Measurements from ENCODE around the gene IRF8.

Gene IRF8

DNA sequence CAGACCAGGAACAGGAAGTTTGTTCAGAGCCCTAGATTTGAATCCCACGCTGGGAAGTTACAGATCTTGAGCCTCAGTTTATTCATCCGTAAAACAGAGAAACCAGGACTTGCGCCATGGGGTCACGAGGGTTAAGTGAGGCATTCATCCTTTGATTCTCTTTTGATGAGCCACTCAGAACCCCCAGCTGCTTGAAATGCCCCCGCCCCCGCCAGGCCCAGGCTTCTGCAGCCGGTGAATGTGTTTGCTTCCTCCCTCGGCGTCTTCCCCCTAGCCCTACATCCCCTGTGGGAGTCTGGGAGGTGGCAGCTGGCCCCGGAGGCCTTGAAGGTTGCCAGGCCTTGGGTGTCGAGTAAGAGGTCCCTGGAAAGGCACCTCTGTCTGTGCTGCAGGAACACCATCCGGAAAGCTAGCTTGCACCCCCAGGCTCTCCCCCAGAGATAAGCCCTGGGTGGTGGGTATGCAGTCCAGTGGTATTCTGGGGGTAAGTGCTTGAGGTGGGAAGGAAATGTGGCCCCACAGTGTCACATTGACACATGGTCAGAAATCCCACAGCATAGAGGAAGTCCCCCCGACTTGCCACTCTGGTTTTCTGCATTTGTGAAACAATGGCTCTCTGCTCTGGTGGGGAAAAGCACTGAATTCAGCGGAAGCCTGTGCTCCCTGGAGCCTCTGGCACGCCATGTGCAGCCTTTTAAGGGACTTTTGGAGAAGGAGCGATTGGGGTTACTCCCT, 14.9 kb downstream of the IRF8 start:
- DNase-seq (ENCODE audit: low spot score): no peak

DNA sequence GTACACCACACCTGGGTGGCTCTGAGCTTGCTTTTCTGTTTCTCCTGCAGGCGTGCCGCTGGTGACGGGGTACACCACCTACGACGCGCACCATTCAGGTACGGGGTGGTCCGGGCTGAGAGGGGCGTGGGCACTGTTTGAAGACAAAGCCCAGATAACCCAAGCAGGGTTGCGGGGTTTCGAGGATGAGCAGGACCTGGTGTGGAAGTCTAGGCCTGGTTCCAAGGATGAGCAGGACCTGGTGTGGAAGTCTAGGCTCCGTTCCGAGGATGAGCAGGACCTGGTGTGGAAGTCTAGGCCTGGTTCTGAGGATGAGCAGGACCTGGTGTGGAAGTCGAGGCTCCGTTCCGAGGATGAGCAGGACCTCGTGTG, 15.4 kb downstream of the IRF8 start:
- DNase-seq (ENCODE audit: low spot score): no peak

- DNase-seq (ENCODE audit: low spot score): no peak
Measured at GRCh38 chr16:85915125-85915845, 16.3 kb downstream of the IRF8 start.

DNA sequence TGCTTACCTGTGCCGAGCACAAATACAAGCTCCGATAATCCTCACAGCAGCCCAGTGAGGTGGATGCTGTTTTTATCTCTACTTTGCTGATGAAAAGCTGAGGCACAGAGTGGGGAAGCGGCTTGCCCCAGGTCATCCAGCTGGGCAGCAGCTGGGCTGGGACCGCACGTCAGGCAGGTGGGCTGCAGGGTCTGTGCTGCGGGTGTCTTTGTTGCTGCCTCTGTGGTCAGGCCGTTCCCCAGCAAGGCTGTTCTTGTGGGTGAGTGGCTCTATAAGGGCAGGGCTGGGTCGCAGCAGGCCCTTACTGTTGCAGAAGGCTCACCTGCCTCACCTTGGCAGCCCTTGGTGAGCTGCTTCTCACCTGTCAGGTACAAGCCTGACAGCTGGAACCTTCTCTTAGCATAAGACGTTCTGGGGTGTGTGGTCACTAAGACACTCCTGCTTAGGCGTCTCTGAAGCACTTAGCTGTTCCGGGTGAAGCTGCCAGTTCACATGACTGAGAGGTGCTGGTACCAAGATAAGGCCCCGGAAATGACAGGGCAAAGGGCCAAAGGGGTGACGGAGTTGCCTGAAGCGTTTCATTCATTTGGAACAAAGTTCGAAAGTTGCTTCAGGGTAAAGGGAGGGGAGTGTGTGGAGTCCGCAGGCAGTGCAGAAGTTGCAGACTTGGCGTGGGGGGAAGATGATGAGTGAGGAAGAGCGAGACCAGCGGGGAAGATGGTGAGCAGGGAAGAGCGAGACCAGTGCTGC, 17.4 kb downstream of the IRF8 start:
- DNase-seq (ENCODE audit: low spot score): no peak

DNA sequence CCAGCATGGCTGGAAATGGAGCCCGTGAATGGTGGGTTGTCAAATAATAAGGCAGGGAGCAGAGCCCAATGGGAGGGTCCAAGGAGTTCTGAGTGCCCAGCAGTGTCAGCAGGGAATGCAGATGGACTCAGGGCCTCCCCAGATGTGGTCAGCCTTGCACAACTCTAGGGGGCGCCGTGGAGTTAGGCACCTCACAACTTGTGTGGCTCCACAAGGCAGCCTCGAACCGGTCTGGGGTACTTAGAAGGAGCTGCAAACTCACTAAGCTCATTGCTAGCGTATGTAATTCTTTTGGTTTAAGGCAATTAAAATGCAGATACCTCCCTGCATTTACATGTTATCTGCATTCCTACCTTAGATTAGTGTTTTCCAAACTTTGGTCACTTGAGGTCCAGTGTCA, 18.1 kb downstream of the IRF8 start:
- DNase-seq (ENCODE audit: low spot score): no peak

DNA sequence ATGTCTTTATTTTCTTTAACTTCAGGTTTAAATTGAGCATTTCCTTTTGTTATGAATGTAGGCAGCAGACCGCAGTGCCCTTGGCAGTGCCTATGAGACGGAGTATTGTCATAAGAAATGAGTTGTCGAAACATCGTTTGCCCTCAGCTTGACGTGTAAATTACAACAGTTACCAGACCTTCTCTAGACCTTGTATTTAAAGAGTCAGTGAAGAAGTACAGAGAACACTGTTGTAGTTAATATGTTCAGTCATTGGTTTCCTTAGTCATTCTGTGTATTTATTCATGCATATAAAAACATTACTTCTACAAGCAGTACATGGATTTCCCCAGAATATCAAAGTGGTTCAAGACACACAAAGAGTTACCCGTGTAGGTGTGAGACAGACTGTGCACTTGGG, 19.0 kb downstream of the IRF8 start:
- DNase-seq (ENCODE audit: low spot score): no peak

DNA sequence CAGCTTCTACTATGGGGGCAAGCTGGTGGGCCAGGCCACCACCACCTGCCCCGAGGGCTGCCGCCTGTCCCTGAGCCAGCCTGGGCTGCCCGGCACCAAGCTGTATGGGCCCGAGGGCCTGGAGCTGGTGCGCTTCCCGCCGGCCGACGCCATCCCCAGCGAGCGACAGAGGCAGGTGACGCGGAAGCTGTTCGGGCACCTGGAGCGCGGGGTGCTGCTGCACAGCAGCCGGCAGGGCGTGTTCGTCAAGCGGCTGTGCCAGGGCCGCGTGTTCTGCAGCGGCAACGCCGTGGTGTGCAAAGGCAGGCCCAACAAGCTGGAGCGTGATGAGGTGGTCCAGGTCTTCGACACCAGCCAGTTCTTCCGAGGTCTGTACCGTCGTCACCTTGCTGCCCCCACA, 19.5 kb downstream of the IRF8 start:
- no peak for DNase-seq (ENCODE audit: low spot score)

DNA sequence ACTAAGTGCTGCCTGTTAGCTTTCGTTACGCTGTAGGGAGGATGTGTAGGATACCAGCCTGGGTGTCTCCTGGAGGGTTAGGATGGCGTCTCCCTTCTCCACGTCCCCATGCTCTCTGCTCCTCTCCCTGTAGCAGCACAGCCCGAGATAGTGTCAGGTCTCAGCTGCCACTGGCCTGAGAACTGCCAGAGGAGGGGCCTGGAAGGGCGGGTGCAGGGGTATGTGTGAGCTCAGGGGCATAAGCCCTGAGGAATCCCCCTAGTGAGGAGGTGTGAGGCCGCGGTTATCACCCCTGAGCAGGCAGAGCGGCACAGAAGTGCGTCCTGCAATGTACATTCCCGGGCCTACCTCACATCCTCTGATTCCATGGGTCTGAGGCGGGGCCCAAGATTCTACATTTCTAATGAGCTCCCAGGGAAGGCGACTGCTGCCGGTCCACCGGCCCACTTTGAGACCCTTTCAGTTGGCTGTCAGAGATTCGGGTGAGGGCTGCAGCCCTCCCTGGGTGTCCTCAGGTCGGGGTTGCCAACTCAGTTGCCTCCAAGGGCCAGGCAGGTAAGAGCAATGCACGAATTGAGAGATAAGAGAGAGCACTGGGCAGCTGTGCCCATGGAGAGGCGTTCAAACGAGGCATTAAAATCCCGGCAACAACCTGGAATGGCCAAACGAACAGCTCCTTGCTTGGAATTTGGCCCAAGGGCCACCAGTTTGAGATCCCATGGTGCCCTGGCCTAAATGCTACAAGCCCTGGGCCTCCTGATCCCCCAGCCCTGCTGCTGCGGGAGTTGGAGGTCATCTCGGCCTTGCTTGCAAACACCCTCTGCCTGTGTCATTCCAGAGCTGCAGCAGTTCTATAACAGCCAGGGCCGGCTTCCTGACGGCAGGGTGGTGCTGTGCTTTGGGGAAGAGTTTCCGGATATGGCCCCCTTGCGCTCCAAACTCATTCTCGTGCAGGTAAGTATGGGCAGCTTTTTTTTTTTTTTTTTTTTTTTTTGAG, 20.6 kb downstream of the IRF8 start:
- DNase-seq (ENCODE audit: low spot score): no peak

DNA sequence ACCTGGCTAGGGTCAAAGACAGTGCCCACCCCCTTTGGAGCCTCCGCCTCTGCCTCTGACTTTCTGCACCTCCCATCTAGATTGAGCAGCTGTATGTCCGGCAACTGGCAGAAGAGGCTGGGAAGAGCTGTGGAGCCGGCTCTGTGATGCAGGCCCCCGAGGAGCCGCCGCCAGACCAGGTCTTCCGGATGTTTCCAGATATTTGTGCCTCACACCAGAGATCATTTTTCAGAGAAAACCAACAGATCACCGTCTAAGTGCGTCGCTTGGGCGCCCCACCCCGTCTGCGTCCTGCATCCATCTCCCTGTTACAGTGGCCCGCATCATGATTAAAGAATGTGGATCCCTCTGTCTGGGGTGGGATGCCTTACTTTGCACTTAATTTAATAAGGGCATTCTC, 22.1 kb downstream of the IRF8 start:
- no peak for DNase-seq (ENCODE audit: low spot score)

DNA sequence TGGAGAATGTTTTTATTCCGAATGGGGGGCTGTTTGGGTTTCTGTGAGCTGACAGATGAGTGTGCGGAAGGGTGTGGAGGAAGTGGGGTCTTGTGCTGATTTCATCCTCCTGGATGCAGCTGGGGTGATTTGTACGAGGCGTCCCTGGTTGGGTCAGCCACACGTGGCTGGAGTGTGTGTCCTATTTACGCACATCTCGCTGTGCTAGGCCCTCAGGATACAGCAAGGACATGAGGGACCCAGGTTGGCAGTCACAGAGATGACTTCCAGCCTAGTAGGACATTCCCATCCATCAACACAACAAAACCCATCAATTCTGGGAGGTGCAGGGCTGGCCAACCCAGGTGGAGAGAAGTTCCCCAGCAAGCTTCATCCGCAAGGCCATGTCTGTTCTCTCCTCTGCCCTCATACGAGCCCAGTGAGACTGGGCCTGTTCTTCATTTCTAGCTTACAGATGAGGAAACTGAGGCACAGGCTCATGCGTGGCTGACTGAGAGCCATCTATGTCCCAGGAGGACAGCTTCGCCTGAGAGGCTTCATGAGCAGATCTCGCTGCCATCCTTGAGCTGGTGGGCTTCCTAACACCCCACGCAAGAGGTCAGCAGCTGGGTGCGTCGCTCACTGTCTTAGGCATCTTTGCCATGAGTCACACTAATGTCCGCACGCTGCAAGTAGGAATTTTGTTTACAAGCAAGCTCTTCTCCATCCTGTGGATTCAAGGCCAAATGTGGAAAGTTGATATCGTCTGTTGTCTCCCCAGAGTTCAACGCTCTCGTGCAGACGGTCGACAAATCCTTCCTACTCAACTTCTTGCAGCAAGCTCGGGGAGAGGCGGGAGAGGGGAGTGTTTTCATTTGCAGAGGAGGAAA, 24.4 kb downstream of the IRF8 start:
- no peak for DNase-seq (ENCODE audit: low spot score)

DNA sequence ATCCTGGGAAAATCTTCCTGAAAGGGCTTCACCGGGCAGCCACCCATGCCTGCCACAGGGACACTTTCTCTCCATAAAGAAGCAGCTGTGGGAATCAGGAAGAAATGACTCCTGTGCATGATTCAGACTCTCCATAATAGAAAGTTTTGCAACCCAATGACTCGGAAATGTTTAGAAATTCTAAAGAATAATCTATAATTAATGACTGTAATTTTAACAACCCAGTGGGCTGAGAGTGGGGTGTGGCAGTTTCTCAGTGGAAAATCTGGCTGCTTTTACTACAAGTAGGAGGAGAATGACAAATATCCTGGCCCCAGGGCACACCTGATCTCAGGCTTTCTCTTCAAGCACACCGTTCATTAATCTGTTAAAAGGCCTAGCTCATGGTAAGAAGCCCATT, 25.7 kb downstream of the IRF8 start:
- DNase-seq (ENCODE audit: low spot score): no peak

DNA sequence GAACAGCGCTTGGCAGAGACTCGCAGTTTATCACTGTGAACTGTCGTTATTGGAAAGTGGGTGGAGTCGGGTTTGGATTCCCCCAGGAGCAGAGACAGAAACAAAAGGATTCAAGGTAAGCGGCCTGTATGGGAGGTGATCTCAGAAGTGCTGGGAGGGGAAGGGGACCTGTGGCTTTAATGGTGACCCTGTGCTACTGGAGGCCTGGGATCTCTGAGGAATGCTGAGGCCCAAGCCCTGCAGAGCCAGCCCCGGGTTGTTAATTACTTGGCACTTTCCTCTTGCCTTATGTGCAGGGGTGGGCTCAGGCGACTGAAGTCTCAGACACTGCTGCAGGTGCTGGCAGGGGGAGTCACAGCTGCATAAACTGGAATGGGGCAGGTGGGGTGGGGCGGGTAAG, 27.4 kb downstream of the IRF8 start:
- DNase-seq (ENCODE audit: low spot score): no peak

GRCh38 chr16:85927371-85927770, 28.4 kb downstream of the IRF8 start:
- DNase-seq (ENCODE audit: low spot score): no peak

GRCh38 chr16:85927959-85928358, 29.0 kb downstream of the IRF8 start:
- no peak for DNase-seq (ENCODE audit: low spot score)

DNA sequence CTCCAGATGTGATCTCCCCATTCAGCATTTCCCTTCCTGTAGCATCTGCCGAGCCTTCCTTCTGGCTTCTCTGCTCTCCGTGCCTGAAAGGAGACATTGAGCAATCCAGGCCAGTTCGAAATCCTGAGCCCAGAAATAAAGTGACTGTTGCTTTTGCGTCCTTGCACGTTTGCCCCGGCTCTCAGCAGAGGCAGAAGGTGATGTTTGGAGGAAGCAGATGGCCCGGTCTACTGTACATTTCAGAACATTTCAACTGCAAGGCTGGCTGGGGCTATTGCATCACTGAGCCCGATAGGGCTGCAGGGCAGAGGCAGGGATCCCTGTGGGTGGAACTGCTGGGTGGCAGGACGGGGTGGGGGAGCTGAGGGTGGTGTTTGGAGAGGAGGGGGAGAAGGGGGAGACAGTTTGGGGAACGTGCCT, 29.4 kb downstream of the IRF8 start:
- no peak for DNase-seq (ENCODE audit: low spot score)

DNA sequence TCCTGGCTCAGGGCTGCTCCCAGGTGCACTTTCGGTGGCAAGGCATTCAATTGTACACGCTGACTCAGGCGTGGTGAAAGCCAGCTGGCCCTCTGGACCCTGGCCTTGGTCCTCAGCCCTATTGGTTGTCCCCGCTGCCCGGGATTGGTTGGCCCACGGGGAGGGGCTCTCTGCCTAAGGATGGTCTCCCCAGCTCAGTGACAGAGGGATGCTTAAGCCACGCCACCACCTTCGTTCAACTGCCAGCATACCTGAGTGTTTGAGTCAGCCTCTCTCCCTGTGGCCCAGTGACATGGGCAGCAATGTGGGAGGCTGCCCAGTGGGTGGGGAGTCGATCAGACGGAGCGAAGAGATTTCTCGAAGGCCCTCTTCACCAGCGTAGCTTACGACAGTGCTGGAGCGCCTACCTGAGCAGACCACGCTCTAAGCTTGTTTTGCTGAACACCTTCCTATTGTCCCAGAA, 30.3 kb downstream of the IRF8 start:
- DNase-seq (ENCODE audit: low spot score): no peak

DNA sequence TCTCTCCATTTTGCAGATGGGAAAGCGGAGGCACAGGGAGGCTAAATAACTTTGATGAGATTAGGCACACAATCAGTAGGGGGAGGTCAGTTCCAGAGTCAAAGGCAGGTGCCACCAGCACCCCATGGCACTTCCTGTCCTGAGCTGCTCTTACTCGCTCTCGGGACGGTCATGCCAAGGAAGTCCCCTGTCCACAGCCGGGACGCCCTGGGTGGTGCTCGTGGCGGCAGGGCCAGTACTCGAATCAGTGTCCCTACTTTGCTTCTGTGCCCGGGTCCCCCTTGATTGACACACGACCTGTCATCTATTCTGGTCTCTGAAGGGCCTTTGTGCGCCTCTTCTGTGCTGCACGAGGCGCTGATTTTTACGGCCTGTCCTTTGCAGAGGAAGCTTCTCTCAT, 31.3 kb downstream of the IRF8 start:
- DNase-seq (ENCODE audit: low spot score): no peak

DNA sequence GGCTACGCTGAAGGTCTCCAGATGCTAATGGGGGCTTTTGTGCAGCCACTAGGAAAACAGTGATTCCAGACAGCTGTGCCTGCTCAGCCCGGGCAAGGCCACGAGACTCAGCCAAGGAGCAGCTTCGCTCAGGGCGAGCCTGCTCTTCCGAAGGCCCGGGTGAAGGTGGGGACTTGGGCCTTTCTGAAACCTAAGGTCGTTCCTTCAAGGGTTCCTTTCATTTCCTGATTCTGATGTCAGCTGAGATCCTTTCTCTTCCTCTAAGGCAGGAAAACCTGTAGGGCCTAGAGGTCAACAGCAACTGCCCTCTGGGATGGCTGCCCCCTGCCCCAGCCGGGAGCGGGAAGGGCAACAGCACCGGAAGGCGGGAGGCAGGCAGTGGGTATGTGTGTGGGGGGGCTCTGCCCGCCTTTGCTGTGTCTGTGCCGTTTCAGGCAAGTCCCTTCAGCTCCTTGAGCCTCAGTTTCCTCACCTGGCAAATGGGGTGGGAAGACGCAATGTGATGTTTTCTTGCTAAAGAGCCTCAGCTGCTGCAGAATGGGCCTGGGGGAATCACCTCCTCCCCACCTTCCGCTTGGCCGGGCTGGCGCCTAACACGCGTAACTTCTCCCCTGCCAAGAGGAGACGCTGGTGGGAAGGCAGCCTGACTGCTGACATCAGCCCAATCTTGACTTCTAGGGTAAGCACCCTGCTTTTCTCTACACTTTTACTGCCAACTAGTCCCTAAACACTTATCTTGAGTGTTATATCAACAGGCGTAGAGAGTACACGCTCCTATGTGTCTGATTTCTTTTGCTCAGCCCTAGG, 32.8 kb downstream of the IRF8 start:
- no peak for DNase-seq (ENCODE audit: low spot score)

GRCh38 chr16:85934210-85934609, 35.2 kb downstream of the IRF8 start:
- DNase-seq (ENCODE audit: low spot score): no peak

DNA sequence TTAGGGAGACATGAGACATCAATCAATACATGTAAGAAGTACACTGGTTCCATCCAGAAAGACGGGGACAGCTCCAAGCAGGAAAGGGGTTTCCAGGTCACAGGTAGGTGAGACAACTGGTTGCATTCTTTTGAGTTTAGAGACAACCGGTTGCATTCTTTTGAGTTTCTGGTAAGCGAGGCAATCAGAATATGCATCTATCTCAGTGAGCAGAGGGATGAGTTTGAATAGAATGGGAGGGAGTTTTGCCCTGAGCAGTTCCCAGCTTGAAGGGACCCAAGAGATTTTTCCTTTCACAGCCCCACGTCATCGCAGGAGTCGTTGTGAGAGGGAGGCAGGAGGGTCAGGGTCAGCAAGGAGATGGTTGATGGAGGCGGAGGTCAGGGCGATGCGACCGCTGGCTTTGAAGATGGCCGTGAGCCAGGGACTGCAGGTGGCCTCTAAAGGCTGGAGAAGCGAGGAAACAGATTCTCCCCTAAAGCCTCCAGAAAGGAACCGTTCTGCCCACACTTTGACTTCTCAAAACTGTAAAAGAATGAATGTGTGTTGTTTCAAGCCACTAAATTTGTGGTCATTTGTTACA, 36.5 kb downstream of the IRF8 start:
- no peak for DNase-seq (ENCODE audit: low spot score)

Measured in germinal center (tissue), 1 donor.